Stimulated activated CD4-positive, alpha-beta T cell treated with anti-CD3 and anti-CD28 coated beads, Interleukin-15, amount 100 ng/mL, for 48 hours (primary cell): ENCODE measurements around the gene PILRA.
"Not testable (repeated sequence)": the region's sequence is repeated elsewhere in the genome, so short reads cannot be mapped to it uniquely, and the experiment has no call there.

ENCODE experiments used
- DNase-seq, 2 donors: peaks; one replicate each; pipeline ENCODE4 v3.0.0-alpha.2; 2020; ENCODE audit warnings: low read depth in 2 of 2

PILRA gene

DNA sequence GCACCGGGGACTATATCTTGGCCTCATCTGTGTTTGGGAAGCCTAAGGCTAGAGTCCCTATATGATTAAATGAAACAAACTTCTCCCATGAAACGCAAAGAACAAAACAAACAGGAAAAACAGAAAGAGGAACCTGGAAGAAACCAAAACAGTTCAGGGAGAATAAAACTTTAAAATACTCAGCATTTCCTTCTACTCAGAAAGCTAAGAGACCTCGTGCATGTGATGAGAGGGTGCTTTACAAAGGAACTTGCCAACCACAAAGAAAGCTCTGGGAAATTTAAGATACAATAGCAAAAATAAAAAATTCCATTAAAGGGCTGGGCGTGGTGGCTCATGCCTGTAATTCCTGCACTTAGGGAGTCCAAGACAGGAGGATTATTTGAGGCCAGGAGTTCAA lies 6.9 kb downstream of the PILRA start:
- no peak for DNase-seq

DNA sequence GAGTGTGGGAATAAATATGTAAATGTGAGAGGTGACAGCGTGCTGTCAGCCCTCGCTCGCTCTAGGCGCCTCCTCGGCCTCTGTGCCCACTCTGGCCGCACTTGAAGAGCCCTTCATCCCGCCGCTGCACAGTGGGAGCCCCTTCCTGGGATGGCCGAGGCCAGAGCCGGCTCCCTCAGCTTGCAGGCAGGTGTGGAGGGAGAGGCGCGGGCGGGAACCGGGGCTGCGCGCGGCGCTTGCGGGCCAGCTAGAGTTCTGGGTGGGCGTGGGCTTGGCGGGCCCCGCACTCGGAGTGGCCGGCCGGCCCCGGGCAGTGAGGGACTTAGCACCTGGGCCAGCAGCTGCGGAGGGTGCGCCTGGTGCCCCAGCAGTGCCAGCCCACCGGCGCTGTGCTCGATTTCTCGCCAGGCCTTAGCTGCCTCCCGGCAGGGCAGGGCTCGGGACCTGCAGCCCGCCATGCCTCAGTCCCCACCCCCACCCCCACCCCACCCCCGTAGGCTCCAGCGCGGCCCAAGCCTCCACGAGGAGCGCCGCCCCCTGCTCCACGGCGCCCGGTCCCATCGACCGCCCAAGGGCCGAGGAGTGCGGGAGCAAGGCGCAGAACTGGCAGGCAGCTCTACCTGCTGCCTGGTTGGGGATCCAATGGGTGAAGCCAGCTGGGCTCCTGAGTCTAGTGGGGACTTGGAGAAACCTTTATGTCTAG lies 8.4 kb downstream of the PILRA start:
- DNase-seq = not testable (repeated sequence)

DNA sequence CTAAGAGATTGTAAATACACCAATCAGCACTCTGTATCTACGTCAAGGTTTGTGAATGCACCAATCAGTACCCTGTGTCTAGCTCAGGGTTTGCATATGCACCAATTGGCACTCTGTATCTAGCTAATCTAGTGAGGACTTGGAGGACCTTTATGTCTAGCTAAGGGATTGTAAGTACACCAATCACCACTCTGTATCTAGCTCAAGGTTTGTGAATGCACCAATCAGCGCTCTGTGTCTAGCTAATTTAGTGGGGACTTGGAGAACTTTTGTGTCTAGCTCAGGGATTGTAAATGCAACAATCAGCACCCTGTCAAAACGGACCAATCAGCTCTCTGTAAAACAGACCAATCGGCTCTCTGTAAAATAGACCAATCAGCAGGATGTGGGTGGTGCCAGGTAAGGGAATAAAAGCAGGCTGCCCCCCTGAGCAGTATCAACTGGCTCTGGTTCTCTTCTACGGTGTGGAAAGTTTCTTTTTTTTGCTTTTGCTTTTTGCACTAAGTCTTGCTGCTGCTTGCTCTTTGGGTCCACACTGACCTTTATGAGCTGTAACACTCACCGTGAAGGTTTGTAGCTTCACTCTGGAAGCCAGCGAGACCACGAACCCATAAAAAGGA lies 9.1 kb downstream of the PILRA start:
- DNase-seq = not testable (repeated sequence)

DNA sequence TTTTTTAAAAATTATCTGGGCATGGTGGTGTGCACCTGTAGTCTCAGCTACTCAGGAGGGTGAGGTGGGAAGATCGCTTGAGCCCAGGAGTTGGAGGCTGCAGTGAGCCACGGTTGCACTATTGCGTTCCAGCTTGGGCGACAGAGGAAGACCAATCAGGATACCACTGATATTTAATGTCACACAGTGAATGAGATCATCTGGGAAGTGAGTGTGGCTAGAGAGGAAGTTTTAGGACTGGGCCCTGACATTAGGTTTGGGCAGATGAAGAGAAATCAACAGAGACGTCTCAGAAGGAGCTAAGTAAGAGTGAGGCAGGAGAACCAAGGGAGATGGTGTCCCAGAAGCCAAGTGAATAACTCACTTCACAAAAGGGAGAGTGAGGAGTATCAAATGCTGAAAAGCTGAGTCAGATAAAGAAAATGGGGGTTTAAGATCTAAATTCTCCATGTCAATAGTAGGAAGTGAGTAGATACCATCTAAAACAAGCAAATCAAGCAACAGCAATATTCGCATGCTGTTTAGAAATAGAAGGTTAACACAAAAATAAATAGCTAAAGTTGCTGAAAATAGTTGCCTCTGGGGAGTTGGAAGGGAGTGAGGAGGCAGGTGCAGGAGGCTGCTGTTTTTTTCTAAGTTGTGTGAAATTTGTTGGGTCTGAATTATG lies 11.5 kb downstream of the PILRA start:
- no peak for DNase-seq

DNA sequence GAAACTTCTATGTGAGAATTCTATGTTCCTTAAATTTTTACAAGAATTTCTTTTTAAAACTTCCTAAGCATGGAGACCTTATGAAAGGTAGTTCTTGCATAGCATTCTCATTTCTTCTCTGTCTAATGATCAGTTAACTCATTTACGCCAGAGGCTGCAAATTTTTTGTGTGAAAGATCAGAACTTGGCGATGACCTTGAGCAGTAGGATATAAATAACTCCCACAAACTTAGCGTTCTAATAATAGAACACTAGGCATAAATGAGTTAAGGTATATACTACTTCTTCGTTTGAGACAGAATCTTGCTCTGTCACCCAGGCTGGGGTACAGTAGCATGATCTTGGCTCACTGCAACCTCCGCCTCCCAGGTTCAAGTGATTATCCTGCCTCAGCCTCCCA lies 13.7 kb downstream of the PILRA start:
- no peak for DNase-seq

DNA sequence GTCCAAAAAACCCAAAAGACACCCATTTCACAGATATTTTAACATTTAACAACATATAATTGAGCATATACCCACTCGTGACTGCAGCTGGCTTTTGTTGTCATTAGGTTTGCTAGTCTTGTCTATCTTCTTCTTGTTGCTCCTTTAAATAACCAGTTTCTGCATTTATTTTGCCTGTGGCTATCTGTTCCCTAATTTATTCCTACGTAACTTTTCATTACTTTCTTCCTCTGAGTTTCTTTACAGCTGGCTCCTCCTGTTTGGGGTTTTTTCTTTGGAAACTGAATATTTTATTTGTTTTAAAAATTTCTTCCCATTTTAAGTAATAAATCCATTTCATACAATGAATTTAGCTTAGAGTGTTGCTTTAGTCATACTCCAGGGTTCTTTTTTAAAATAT lies 14.4 kb downstream of the PILRA start:
- DNase-seq = no peak

DNA sequence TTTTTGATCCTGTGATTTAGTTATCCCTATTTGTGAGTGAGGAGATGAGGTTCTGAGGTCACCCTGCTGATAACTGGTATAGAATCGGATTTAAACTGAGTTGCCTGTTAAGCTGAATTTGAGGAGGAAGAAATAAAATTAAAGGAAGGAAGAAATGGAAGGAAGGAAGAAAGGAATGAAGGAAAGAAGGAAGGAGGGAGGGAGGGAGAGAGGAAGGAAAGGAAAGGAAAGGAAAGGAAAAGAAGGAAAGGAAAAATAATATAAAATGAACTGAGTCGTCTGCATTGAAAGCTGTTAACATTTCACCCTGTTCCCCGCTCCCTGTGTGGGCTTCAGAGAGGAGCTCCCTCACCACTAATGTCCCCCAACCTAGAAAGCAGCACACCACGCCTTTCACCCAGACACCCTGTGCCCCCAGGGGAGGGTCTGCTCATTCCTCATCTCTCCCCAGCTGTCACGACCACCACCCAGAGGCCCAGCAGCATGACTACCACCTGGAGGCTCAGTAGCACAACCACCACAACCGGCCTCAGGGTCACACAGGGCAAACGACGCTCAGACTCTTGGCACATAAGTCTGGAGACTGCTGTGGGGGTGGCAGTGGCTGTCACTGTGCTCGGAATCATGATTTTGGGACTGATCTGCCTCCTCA lies 16.3 kb downstream of the PILRA start:
- DNase-seq = no peak

DNA sequence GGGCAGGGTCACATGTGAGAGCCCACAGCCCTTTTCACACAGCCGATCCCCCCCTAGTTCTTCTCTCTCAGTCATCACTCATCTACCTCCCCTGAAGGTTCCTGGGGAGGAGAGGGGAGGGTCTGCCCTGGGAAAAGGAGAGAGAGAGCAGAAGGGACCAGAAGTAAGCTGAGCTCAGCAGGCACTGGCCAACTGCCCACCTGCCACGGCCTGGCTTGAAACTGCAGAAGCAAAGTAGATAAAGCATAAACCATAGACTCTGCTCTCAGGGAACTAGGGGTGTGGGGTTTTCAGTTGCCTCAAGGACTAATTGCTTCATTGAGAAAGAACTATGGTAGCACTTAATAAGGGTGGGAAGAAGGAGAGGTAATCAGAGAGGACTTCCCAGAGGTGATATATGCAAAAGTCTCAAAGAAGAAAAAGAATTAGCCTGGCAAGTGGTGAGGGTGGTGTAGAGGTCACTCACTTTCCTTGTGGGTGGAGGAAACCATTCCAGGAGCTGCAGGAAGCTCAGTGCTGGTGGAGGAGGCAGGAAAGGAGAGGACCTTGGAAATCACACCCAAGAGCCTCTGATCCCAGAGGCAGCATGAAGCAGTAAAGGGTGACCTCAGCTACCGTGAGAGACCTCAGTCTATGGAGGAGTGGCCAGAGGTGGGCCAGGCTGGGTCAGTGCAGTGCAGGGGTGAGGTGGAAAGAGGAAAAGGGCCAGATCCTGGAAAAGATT lies 17.2 kb downstream of the PILRA start:
- DNase-seq = no peak

DNA sequence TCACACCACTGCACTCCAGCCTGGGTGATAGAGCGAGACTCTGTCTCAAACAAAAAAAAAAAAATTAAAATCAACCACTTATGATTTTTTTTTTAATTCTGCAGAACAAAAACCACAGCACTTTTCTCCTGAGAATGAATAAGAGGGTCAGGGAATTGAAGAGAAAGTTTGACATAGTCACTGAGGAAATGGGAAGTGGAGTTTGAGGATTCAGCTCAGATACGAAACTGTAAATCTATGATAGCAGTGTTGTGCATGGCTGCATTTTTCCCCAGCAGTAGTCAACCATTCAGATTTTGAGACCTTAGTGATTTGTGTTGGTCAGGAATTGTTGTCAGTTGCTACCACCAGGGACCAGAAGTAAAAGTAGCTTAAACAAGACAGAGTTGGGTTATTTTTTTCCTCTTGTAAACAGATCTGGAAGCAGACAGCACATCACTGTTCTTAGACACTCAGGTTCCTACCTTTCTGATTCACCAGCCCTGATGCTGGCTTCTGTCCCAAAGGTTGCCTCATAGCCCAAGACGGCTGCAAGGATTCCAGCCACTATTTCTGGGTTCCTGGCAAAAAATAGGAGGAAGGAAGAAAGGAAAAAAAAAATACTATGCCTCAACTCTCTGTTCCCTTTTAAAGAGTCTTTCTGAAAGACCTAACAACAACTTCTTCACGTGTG lies 20.1 kb downstream of the PILRA start:
- no peak for DNase-seq

DNA sequence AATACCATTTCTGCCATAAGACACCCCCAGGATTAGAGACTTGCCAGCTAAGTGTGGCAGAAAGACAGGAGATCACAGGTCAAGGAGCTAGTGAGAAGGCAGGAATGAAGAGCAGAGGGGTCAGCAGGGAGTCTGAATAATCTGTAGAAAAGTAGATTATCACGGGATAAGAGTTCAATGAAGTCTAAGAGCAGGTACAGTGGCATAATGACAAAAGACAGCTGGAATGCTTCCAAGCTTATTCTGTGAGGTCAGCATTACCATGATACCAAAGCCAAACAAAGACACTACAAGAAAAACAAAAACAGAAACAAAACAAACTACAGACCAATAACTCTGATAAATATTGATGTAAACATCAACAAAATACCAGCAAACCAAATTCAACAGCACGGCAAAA lies 20.8 kb downstream of the PILRA start:
- no peak for DNase-seq

DNA sequence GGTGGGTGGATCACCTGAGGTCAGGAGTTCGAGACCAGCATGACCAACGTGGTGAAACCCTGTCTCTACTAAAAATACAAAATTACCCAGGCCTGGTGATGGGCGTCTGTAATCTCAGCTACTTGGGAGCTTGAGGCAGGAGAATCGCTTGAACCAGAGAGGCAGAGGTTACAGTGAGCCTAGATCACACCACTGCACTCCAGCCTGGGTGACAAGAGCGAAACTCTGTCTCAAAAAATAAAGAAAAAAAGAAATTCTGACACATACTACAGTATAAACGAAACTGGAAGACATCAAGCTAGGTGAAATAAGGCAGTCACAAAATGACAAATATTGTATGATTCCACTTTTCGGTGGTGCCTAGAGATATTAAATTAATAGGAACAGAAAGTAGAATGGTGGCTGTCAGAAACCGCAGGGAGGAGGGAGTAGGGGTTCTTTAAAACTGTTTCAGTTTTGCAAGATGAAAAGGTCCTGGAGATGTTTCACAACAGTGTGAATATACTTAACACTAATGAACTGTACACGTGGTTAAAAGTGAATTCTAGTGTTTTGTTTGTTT lies 23.2 kb downstream of the PILRA start:
- DNase-seq = peak; percentile 45 to 49

DNA sequence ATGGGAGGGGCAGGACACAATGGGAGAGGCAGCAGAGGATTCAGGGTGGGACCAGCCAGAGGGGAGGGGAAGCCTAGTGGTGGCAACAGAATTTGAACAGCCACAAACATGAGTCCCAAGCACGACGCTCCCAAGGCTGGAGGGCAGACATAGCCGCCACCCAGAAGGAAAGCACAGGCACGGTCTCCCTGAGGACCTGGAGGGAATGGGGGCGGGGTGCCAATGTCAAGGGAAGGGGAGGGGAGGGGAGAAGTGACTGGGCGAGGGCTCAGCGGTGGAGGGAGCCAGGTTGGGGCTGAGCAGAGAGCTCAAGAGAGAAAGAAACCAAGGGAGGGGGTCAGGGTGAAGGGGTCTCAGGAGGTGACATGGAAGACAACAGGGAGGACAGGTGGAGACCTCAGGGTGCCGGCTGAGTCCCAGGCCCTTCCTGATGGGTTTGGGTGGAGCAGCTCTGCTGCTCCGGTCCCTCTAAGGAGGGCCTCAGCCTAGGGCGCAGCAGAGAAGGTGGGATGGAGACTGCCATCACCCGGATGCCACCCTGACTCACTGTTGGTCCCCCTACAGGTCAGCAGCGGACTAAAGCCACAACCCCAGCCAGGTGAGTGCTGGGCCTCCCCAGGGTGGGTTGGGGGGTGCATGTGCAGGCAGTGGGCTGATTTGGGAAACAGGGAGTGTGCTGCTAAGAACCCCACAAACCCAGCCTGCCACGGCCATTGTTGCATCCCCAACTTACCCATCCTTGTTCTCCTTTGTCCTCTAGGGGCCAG lies 24.2 kb downstream of the PILRA start:
- DNase-seq = no peak

DNA sequence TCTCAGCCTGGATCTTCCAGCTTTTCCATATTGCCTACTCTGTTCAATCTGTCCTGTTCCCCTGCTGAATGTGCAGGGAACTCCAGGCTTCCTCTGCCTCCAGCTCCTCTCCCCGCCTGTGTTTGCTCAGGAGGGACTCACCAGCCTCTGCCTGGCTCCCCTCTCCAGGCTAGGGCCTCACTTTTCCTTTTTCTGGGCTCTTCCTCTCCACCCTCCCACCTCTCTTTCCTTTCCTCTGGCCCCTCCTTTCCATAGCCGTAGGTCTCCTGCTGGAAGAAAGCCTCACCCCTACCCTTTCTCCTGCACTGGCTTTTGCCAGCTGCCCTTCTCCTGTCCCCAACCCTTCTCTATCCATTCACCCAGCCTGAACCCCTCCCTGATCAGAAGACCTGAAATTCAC lies 25.0 kb downstream of the PILRA start:
- DNase-seq = no peak

DNA sequence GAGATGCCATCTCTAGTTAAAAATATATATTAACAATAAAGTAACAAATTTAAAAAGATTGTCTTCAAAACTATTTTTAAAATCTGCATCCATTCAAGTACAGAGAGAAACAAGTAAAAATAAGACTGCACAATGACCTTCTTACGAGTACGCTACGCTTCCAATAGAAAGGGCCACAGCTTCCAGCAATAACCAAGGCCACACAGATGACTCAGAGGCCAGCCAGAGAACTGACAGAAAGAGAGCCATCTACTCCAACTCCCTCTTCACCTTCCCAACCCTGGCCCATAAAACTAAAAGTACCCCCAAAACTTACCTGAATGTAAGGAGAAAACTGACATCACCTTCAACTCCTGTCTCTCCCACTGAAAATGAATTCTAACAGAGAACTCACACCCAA lies 26.8 kb downstream of the PILRA start:
- DNase-seq = no peak

DNA sequence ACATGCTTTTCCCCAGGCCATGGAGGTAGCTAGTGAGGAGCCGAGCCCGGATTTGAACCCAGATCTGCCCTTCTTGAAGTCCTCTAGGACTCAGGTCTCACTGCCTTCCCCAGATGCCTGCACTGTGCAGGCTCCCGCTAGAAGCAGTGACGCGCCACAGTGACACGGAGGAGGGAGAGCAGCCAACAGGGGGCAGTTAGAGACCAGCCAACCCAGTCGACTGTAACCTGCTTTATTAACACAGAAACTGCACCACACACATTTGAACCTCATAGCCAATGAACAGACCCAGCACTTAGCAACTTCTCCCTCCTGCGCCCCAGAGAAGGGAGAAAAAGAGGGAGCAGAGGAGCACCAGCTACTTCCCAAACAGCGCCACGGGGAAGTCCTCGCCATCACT lies 27.4 kb downstream of the PILRA start:
- no peak for DNase-seq

DNA sequence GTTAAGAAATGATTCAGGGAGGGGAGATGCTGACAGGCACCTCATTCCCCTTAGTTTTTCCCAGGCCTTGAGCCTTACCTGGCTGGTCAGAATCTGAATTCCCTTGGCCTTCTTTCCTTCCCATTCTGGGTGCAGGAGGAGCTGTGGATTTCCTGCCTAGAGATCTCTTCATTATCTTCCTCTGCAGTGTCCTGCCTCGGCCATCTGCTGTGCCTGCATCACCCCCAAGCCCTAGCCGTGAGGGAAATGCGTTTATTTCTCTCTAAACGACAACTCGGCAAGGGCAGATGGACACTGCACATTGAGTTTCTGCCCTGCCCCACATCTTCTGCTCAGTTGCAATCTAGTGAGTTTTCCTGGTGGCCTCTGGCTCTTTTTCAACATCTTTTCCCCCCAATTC lies 28.5 kb downstream of the PILRA start:
- DNase-seq = no peak

DNA sequence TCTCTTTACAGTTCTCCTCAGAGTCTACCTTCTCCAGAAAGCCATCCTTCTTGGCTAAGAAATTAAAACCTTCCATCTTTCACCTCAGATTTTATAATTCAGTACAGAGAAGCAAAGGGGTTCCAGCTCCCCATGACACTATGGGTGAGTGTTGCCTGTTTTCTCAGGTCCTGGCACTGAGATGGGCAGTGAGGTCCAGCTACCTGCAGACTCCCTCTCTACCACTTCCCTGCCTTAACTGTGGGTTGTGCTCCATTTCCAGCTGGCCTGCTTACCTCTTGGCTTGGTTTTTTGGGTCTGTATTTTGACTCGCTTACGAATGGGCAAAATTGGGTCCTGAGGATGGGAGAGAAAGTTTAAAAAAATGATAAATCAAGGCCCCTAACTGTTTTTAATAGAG lies 29.0 kb downstream of the PILRA start:
- no peak for DNase-seq

DNA sequence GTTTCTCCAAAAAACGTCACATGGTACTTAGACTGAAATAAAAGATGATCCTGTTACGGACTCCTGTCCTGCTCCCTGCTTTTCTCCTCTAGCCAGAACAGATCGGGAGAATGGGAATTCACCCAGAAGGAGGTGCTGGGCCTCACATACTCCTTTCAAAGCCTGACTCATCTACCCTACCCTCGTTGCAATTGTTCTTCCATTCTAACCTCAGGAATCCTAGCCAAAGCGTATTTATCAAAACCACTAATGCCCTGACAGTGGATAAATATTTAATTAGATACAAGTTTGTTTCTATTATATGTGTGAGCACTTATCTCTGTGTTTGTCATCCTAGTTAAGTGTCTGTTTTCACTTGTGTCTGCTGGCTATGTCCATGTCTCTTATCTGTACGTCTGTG lies 33.5 kb downstream of the PILRA start:
- no peak for DNase-seq

DNA sequence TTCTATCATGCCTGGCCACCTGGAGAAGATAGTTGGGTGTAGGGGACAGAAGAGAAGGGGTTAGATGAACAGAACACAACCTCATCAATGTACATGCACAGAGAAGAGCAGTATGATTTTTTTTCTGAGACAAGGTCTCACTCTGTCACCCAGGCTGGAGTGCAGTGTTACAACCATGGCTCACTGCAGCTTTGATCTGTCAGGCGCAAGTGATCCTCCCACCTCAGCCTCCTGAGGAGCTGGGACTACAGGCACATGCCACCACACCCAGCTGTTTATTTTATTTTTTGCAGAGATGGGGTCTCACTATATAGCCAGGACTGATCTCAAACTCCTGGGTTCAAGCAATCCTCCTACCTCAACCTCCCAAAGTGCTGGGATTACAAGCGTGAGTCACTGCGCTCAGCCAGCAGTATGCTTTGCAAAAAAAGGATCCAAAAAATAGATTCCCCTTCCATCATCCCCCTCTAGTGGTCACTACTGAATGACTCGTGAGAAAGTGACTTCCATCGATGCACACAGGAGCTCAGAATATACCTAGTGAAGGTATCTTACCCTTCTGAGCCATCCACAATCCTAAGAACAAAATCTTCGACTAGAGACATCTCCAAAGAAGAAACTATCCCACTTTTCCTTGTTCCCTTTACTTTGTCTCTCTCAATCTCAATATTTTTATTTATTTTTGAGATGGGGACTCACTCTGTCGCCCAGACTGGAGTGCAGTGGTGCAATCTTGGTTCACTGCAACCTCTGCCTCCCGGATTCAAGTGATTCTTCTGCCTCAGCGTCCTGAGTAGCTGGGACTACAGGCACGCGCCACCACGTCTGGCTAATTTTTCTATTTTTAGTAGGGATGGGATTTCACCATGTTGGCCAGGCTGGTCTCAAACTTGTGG lies 34.2 kb downstream of the PILRA start:
- DNase-seq = peak in 1 of 2 donors; percentile 23
